ENCODE data around the gene MATK. TPM values are rescaled to one million over a fixed set of nuclear protein-coding genes. Genes with fewer than 3 reads are reported as not detected.
A peak's percentile ranks its signal among the peaks of the same experiment; 100 is the strongest.

Gene MATK
- total and polyA plus RNA-seq, 2 donors from 2014 or later: 2.7 to 4.2 TPM

DNA sequence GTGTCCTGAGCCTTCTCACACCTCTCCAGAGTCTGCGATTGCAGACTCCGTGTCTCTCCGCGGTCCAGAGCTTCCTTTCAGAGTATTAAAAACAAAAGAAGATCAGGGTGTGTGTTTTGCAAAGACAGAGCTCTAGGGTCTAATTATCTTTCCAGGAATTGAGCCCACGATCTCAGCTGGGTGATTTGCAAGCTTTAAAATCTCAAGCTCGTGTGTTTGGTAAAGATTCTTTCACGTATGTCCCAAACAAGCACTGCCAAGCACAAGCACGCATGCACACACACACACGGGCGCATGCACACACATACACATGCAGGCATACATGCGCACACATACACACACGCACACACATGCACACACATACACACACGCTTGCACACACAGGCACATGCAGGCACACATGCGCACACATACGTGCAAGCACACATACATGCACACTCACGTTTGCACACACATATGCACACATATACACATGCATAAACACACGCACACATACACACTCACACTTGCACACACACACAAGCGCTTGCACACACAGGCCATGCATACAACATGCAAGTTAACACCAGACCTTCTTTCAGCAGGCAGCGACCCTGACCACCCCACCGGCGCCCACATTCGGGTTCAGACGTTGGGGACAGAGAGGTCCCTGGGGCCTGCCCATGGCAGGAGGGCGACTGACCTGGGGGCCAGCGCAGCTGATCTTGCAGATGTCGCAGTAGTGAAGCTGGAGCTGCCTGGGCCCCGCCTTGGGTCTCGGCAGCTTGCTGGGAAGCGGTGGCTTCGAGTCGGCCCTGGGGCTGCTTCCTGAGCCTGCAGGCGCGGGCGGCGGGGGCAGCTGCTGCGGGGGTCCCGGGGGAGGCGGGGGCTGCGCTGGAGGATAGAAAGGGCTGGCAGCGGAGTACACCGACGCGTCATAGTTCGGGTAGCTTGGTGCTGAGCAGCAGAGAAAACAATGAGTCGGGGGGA is 44.7 kb upstream of the MATK start:
- no peaks in the 10 kb centered on the region for H3K27me3 ChIP-seq (ENCODE audit: control insufficient read depth, insufficient read depth, low read length)
- H3K4me1 ChIP-seq (ENCODE audit: control insufficient read depth in 2 of 3, insufficient read depth in 2 of 3, low read depth in 1 of 3, low read length in 3 of 3): no peaks in the 10 kb centered on the region
- no peak overlapping the region for H3K27ac ChIP-seq (ENCODE audit: low read depth in 2 of 2, low read length in 2 of 2)
- intact Hi-C loops (cut with DNase I): no loop called here
- FAIRE-seq: no peak
- no peak overlapping the region for H3K9ac ChIP-seq (ENCODE audit: low read length in 3 of 3)
- TF ChIP-seq, protein P1, sequence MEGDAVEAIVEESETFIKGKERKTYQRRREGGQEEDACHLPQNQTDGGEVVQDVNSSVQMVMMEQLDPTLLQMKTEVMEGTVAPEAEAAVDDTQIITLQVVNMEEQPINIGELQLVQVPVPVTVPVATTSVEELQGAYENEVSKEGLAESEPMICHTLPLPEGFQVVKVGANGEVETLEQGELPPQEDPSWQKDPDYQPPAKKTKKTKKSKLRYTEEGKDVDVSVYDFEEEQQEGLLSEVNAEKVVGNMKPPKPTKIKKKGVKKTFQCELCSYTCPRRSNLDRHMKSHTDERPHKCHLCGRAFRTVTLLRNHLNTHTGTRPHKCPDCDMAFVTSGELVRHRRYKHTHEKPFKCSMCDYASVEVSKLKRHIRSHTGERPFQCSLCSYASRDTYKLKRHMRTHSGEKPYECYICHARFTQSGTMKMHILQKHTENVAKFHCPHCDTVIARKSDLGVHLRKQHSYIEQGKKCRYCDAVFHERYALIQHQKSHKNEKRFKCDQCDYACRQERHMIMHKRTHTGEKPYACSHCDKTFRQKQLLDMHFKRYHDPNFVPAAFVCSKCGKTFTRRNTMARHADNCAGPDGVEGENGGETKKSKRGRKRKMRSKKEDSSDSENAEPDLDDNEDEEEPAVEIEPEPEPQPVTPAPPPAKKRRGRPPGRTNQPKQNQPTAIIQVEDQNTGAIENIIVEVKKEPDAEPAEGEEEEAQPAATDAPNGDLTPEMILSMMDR (IDR thresholded peaks at IDR 0.05; ENCODE audit: borderline replicate concordance, extremely low read depth, insufficient read depth): no peak
- H3K9me3 ChIP-seq (ENCODE audit: control insufficient read depth in 2 of 3, insufficient read depth in 1 of 3, low read length in 3 of 3): no peaks in the 10 kb centered on the region
- DNase-seq: peak in 4 of 5 donors; percentile 23 to 57 (median 43)
- no peaks in the 10 kb centered on the region for H3K36me3 ChIP-seq (ENCODE audit: control insufficient read depth in 2 of 3, insufficient read depth in 3 of 3, low read length in 3 of 3)
- H3K4me3 ChIP-seq (ENCODE audit: low read length in 3 of 3): no peak overlapping the region

DNA sequence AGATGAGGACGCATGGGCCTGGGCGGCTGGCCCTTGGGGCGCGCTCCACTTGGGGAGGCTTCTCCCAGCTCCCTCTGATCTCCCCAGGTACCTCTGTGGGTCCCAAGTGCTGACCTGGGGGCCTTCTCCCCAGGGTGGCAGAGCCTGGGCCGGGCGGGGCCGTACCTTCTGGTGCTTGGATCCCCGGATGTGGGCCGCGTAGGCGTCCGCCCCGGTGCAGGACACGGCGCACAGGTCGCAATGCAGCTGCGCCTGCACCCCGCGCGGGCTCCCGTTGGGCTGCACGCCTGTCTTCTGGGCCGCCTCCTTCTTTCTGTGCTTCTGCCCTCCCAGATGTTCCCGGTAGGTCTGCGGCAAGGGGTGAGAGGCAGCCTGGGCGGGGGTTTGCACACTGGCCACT is 41.1 kb upstream of the MATK start:
- DNase-seq: no peak
- Histone ChIP-seq H3K36me3 (ENCODE audit: control insufficient read depth in 2 of 3, insufficient read depth in 3 of 3, low read length in 3 of 3) (no peaks in the 10 kb centered on the region), H3K4me3 (ENCODE audit: low read length in 3 of 3) (no peak overlapping the region), H3K4me1 (ENCODE audit: control insufficient read depth in 2 of 3, insufficient read depth in 2 of 3, low read depth in 1 of 3, low read length in 3 of 3) (no peaks in the 10 kb centered on the region), H3K9me3 (ENCODE audit: control insufficient read depth in 2 of 3, insufficient read depth in 1 of 3, low read length in 3 of 3) (no peaks in the 10 kb centered on the region), H3K9ac (ENCODE audit: low read length in 3 of 3) (no peak overlapping the region), H3K27me3 (ENCODE audit: control insufficient read depth, insufficient read depth, low read length) (no peaks in the 10 kb centered on the region), H3K27ac (ENCODE audit: low read depth in 2 of 2, low read length in 2 of 2) (no peak overlapping the region)
- FAIRE-seq: no peak
- intact Hi-C loops (cut with DNase I): no loop called here
- TF ChIP-seq, protein P1 (IDR thresholded peaks at IDR 0.05; ENCODE audit: borderline replicate concordance, extremely low read depth, insufficient read depth): no peak

DNA sequence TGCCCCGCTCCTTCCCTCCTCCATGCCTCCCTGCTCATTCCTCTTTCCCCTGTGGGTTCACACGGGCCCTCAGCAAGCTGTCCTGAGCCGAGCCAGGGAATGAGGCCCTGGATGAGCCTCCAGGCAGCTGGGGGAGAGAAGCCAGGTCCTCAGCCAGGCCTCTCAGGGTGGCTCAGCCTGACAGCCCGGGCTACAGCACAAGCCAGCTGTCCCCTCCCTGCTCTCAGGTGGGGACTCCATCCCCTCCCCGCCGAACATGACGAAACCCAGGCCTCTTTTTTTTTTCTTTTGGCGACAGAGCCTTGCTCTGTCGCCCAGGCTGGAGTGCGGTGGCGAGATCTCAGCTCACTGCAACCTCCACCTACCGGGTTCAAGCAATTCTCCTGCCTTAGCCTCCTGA is 40.0 kb upstream of the MATK start:
- DNase-seq: no peak
- TF ChIP-seq, protein P1 (IDR thresholded peaks at IDR 0.05; ENCODE audit: borderline replicate concordance, extremely low read depth, insufficient read depth): no peak
- H3K4me3 ChIP-seq (ENCODE audit: low read length in 3 of 3): no peak overlapping the region
- H3K36me3 ChIP-seq (ENCODE audit: control insufficient read depth in 2 of 3, insufficient read depth in 3 of 3, low read length in 3 of 3): no peaks in the 10 kb centered on the region
- H3K27ac ChIP-seq (ENCODE audit: low read depth in 2 of 2, low read length in 2 of 2): no peak overlapping the region
- H3K9me3 ChIP-seq (ENCODE audit: control insufficient read depth in 2 of 3, insufficient read depth in 1 of 3, low read length in 3 of 3): no peaks in the 10 kb centered on the region
- no peak overlapping the region for H3K9ac ChIP-seq (ENCODE audit: low read length in 3 of 3)
- no peaks in the 10 kb centered on the region for H3K27me3 ChIP-seq (ENCODE audit: control insufficient read depth, insufficient read depth, low read length)
- intact Hi-C loops (cut with DNase I): no loop called here
- peaks cover 0 to 2% (median 0%) of the 10 kb centered on the region in 3 donors for H3K4me1 ChIP-seq (ENCODE audit: control insufficient read depth in 2 of 3, insufficient read depth in 2 of 3, low read depth in 1 of 3, low read length in 3 of 3)
- no peak for FAIRE-seq
